ENCODE data around the gene CAMK4. TPM values are rescaled to one million over a fixed set of nuclear protein-coding genes. Genes with fewer than 3 reads are reported as not detected.
A peak's percentile ranks its signal among the peaks of the same experiment; 100 is the strongest.

Gene CAMK4
- total and polyA plus RNA-seq, 2 donors (not counting 3 experiments of a cell fraction or from before 2014, with no cell fraction given): 2.2 to 5.4 TPM

- Histone ChIP-seq H3K27ac (ENCODE audit: insufficient read depth, low read depth, low read length) (no peak overlapping the region), H3K9ac (replicated peaks; ENCODE audit: extremely low read depth, insufficient read depth, low read length) (no peak overlapping the region)
Observed at GRCh38 chr5:111224561-111225345, 569 bp downstream of the CAMK4 start.

More at GRCh38 chr5:111224561-111225345, 569 bp downstream of the CAMK4 start:
- dilution Hi-C loops (cut with MboI; ENCODE audit: extremely low pct_ligation_motif_present, low sequenced_read_pairs): no loop called here
- no TSS peak for BruUV-seq (replicated peaks)
- H3K9me3 ChIP-seq (replicated peaks; ENCODE audit: control insufficient read depth, insufficient read depth, low read length): no peaks in the 10 kb centered on the region
- ChIA-PET CTCF (interaction anchor here (1.2 to 1.7 kb wide), 4 partner anchors 54 to 93 kb away, joined by 4 to 5 read pairs (median 4); no protein-coding TSS in a partner anchor), POLR2A (no interaction called here)
- H3K4me1 ChIP-seq (ENCODE audit: control insufficient read depth, extremely low read depth, insufficient read depth, low read length): peaks cover 5% of the 10 kb centered on the region
- peak overlapping the region; percentile 84 for H3K4me2 ChIP-seq (ENCODE audit: insufficient read depth, low read length)
- TF ChIP-seq FOS (IDR thresholded peaks at IDR 0.05; ENCODE audit: borderline replicate concordance, insufficient read depth, low read length) (no peak), POLR2A (IDR thresholded peaks at IDR 0.05; ENCODE audit: low read depth, low read length) (no peak), GATA2 (IDR thresholded peaks at IDR 0.05; ENCODE audit: insufficient read depth, insufficient read length, low read depth, low read length) (no peak), JUN (IDR thresholded peaks at IDR 0.05; ENCODE audit: borderline replicate concordance, insufficient read depth, insufficient read length, low read depth) (no peak)
- TF ChIP-seq, protein P1, sequence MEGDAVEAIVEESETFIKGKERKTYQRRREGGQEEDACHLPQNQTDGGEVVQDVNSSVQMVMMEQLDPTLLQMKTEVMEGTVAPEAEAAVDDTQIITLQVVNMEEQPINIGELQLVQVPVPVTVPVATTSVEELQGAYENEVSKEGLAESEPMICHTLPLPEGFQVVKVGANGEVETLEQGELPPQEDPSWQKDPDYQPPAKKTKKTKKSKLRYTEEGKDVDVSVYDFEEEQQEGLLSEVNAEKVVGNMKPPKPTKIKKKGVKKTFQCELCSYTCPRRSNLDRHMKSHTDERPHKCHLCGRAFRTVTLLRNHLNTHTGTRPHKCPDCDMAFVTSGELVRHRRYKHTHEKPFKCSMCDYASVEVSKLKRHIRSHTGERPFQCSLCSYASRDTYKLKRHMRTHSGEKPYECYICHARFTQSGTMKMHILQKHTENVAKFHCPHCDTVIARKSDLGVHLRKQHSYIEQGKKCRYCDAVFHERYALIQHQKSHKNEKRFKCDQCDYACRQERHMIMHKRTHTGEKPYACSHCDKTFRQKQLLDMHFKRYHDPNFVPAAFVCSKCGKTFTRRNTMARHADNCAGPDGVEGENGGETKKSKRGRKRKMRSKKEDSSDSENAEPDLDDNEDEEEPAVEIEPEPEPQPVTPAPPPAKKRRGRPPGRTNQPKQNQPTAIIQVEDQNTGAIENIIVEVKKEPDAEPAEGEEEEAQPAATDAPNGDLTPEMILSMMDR (IDR thresholded peaks at IDR 0.05; ENCODE audit: extremely low read depth in 1 of 2, insufficient read depth in 1 of 2, low read depth in 1 of 2, low read length in 2 of 2): no peak
- H4K20me1 ChIP-seq (replicated peaks; ENCODE audit: control insufficient read depth, extremely low read depth, insufficient read depth, low read length): no peaks in the 10 kb centered on the region
- intact Hi-C loops (cut with micrococcal nuclease): loop anchor here (5.0 to 10.0 kb wide), 2 partner anchors 260 to 933 kb away; no protein-coding TSS in a partner anchor
- FAIRE-seq: no peak
- no peaks in the 10 kb centered on the region for H3K9me1 ChIP-seq (replicated peaks; ENCODE audit: control insufficient read depth, extremely low read depth, insufficient read depth, low read length)
- peak overlapping the region; percentile 95 for H2AFZ ChIP-seq (ENCODE audit: low read depth, low read length)
- H3K4me3 ChIP-seq (replicated peaks in 1 of 3; ENCODE audit: insufficient read depth in 1 of 3, low read depth in 1 of 3, low read length in 3 of 3): peak overlapping the region; percentile 34 to 62 (median 60)
- peak; percentile 7 for DNase-seq (ENCODE audit: low read depth, low spot score)
- H3K79me2 ChIP-seq (ENCODE audit: control insufficient read depth, insufficient read depth, low read length): no peaks in the 10 kb centered on the region
- H3K36me3 ChIP-seq (ENCODE audit: control insufficient read depth in 2 of 2, extremely low read depth in 1 of 2, insufficient read depth in 2 of 2, low read length in 2 of 2): no peaks in the 10 kb centered on the region
- H3K27me3 ChIP-seq (ENCODE audit: control insufficient read depth in 2 of 2, insufficient read depth in 2 of 2, low read length in 2 of 2): peaks cover 0 to 2% of the 10 kb centered on the region in 2 experiments
